K562 (cell line): ENCODE measurements around the gene PAX8. TPM values are rescaled to one million over a fixed set of nuclear protein-coding genes. Genes with fewer than 3 reads are reported as not detected.

Experiments used
- ATAC-seq: fragments of 200-7000 bp; cut with Tn5 transposase; 3 replicates; pipeline ENCODE4 v1.9.1; 2020; ENCODE audit warnings: moderate library complexity
- BruUV-seq: library from RNA; stranded (reverse); fragments of 400-500 nt; replicated peaks from 2 replicates; lab custom pipeline; 2021; lab: Mats Ljungman, UMichigan
- CTCF ChIA-PET: fragments of 300-600 bp; formaldehyde crosslinking; extraction: SDS; loops from one replicate; lab custom pipeline; 2021; ENCODE audit warnings: low intra/inter-chr PET ratio; lab: Yijun Ruan, JAX
- POLR2A ChIA-PET: fragments of 300-600, 350-650 bp; sonication (Branson Sonifier 250); formaldehyde crosslinking; extraction: SDS; loops from one replicate; lab custom pipeline; 2021; ENCODE audit warnings: antibody characterized with exemption, inconsistent platforms; lab: Yijun Ruan, JAX
- DNase-seq, 4 experiments: peaks; one replicate each; pipeline versions ENCODE4 v3.0.0 to v3.0.0-alpha.2; 2011 to 2018; ENCODE audit warnings: low spot score in 3 of 4, mixed read lengths in 3 of 4; ENCODE audit errors: extremely low read depth in 1 of 4
- FAIRE-seq: peaks from 2 replicates; lab custom pipeline; 2011; peaks lifted over from hg19 to GRCh38; lab: Jason Lieb, UNC
- H2AFZ ChIP-seq: 2 replicates; pipeline ENCODE4 v1.6.0; 2011; ENCODE audit warnings: low read depth, low read length, control low read depth, inconsistent platforms
- H3K27ac ChIP-seq: fragments of 200-600 bp; 3 replicates; pipeline ENCODE4 v1.8.0; 2011; ENCODE audit warnings: low read depth, mild to moderate bottlenecking, control low read depth, inconsistent platforms, low read length, moderate library complexity, mixed read lengths; ENCODE audit errors: extremely low read depth
- H3K27me3 ChIP-seq, 2 experiments: fragments of 300-600 bp in 1 of 2; 2 replicates in 1 of 2; 3 replicates in 1 of 2; pipeline versions ENCODE4 v1.6.0 to v1.8.0; 2011; ENCODE audit warnings: inconsistent platforms in 2 of 2, low read length in 2 of 2, mild to moderate bottlenecking in 1 of 2, mixed read lengths in 1 of 2, moderate library complexity in 1 of 2; ENCODE audit not compliant: control insufficient read depth in 2 of 2, insufficient read depth in 2 of 2
- H3K36me3 ChIP-seq: fragments of 300-600 bp; 3 replicates; pipeline ENCODE4 v1.8.0; 2011; ENCODE audit warnings: mild to moderate bottlenecking, low read length, inconsistent platforms; ENCODE audit not compliant: control insufficient read depth, insufficient read depth
- H3K4me1 ChIP-seq, 2 experiments: fragments of 200-600 bp in 1 of 2; replicated peaks in 1 of 2; 2 replicates in 1 of 2; 3 replicates in 1 of 2; pipeline versions ENCODE4 v1.5.1 to v1.8.0; 2011; ENCODE audit warnings: inconsistent platforms in 2 of 2, low read length in 2 of 2, mild to moderate bottlenecking in 1 of 2, mixed read lengths in 1 of 2, moderate library complexity in 1 of 2; ENCODE audit not compliant: control insufficient read depth in 2 of 2, insufficient read depth in 2 of 2
- H3K4me2 ChIP-seq: 2 replicates; pipeline ENCODE4 v1.6.1; 2011; ENCODE audit warnings: low read length, control low read depth, inconsistent platforms, mixed read lengths; ENCODE audit not compliant: insufficient read depth
- H3K4me3 ChIP-seq: fragments of 200-600 bp; sonication (generic), shearing (Covaris generic); 2 replicates; pipeline ENCODE4 v1.5.1; 2016; ENCODE audit warnings: control low read depth, inconsistent platforms
- H3K79me2 ChIP-seq: fragments of 200-600 bp; 3 replicates; pipeline ENCODE4 v1.8.0; 2011; ENCODE audit warnings: low read length, inconsistent platforms; ENCODE audit not compliant: control insufficient read depth, insufficient read depth
- H3K9ac ChIP-seq, 2 experiments: 2 replicates each; pipeline versions ENCODE4 v1.6.0 to v1.6.1; 2011; ENCODE audit warnings: low read depth in 2 of 2, low read length in 2 of 2, control low read depth in 1 of 2, inconsistent platforms in 1 of 2, mild to moderate bottlenecking in 1 of 2, mixed read lengths in 1 of 2; ENCODE audit not compliant: insufficient read depth in 1 of 2
- H3K9me1 ChIP-seq: one replicate; pipeline ENCODE4 v1.6.0; 2011; ENCODE audit warnings: inconsistent platforms, mild to moderate bottlenecking, low read length, moderate library complexity; ENCODE audit not compliant: control insufficient read depth, insufficient read depth
- H3K9me3 ChIP-seq: replicated peaks from 2 replicates; pipeline ENCODE4 v1.5.1; 2011; ENCODE audit warnings: low read depth, low read length, inconsistent platforms; ENCODE audit not compliant: control insufficient read depth, insufficient read depth
- H4K20me1 ChIP-seq: replicated peaks from 2 replicates; pipeline ENCODE4 v1.6.1; 2011; ENCODE audit warnings: low read length, inconsistent platforms, mixed read lengths; ENCODE audit not compliant: control insufficient read depth, insufficient read depth
- BHLHE40 ChIP-seq: IDR thresholded peaks from 2 replicates; pipeline ENCODE4 v1.6.1; 2011; ENCODE audit warnings: low read length, improper control_type of control experiment
- CEBPB ChIP-seq: fragments of 450-650 bp; IDR thresholded peaks from 2 replicates; pipeline ENCODE4 v1.6.1; 2016; ENCODE audit warnings: missing genetic modification characterization, missing compliant biosample characterization
- CHCHD3 ChIP-seq: fragments of 250-450 bp; sonication (Bioruptor Pico); IDR thresholded peaks from 2 replicates; pipeline ENCODE4 v2.1.2; 2022; ENCODE audit warnings: mild to moderate bottlenecking
- EZH2 ChIP-seq: IDR thresholded peaks from 2 replicates; pipeline ENCODE4 v1.6.1; 2012; ENCODE audit warnings: low read depth, mild to moderate bottlenecking, inconsistent platforms, low read length, borderline replicate concordance
- MAZ ChIP-seq, 2 experiments: fragments of 450-650 bp in 1 of 2; sonication (generic) in 1 of 2; formaldehyde crosslinking; IDR thresholded peaks in 1 of 2; conservative IDR thresholded peaks in 1 of 2; 2 replicates each; pipeline versions ENCODE4 v1.4.0 to v1.5.0; 2020; ENCODE audit warnings: mild to moderate bottlenecking in 1 of 2, missing genetic modification reagents in 1 of 2
- PRMT5 ChIP-seq: sonication (generic); formaldehyde crosslinking; IDR thresholded peaks from 2 replicates; pipeline ENCODE4 v1.5.0; 2020; ENCODE audit warnings: missing genetic modification reagents
- TEAD4 ChIP-seq, 2 experiments: sonication (generic) in 1 of 2; formaldehyde crosslinking in 1 of 2; IDR thresholded peaks; 2 replicates each; pipeline versions ENCODE4 v1.6.1 to v1.8.0; 2012 to 2022; ENCODE audit warnings: borderline replicate concordance in 1 of 2, inconsistent platforms in 1 of 2, low read length in 1 of 2, mild to moderate bottlenecking in 1 of 2, missing genetic modification reagents in 1 of 2
- ZBTB8A ChIP-seq: fragments of 450-650 bp; IDR thresholded peaks from 2 replicates; pipeline ENCODE4 v1.6.1; 2018; ENCODE audit warnings: mild to moderate bottlenecking, moderate library complexity; ENCODE audit not compliant: partially characterized antibody
- ZNF717 ChIP-seq: fragments of 250-450 bp; sonication (Bioruptor Pico); IDR thresholded peaks from 2 replicates; pipeline ENCODE4 v1.5.0; 2021
- WGBS: fragments of 100-300 bp; shearing (Covaris generic); methylation state at CpG from one replicate; pipeline ENCODE4 v1.1.6; 2016; ENCODE audit warnings: low coverage, mixed read lengths; ENCODE audit not compliant: insufficient coverage; ENCODE audit errors: missing lambda C conversion rate; 5-methylcytosine and 5-hydroxymethylcytosine counted together
- in situ Hi-C: fragments of 300-500 bp; cut with MboI; formaldehyde crosslinking; loops from 4 replicates; pipeline ENCODE4 v1.15.0; 2018; ENCODE audit warnings: inconsistent platforms, mixed read lengths
- intact Hi-C: fragments of 100-400 bp; cut with micrococcal nuclease; formaldehyde crosslinking; loops from 2 replicates; pipeline ENCODE4 v1.14.2; 2022
- polyA plus RNA-seq, 8 experiments: library from polyadenylated mRNA; depleted of rRNA in 4 of 8; stranded (reverse) in 5 of 8; unstranded in 3 of 8; fragments of >200 nt; fragmentation: Nextera tagmentation in 2 of 8; fragmentation: Illumina TruSeq in 1 of 8; extraction: Ambion mirVana in 2 of 8; extraction: Trizol in 1 of 8; gene quantifications; 2 replicates each; pipeline versions ENCODE4 v1.2.1 to v1.2.3, GENCODE V29; 2011 to 2014; ENCODE audit warnings: inconsistent platforms in 1 of 8, missing spikeins in 1 of 8
- total RNA-seq, 7 experiments: library from RNA; depleted of rRNA in 6 of 7; stranded (reverse); fragments of >200 nt in 6 of 7; fragmentation: Illumina TruSeq in 2 of 7; extraction: Trizol in 2 of 7; gene quantifications; 2 replicates each; pipeline versions ENCODE4 v1.2.1 to v1.2.3, GENCODE V29; 2011 to 2021; ENCODE audit warnings: low replicate concordance in 1 of 7
- TF ChIP-seq, protein P1 (sequence below): fragments of 450-650 bp; formaldehyde crosslinking; IDR thresholded peaks from 2 replicates; pipeline ENCODE4 v1.4.0; 2020; ENCODE audit warnings: mild to moderate bottlenecking

Gene PAX8
- total and polyA plus RNA-seq, 9 of the 15 experiments (the other 6 are each of a cell fraction or from before 2014, with no cell fraction given), result 0.13 to 2.1 (median 0.51) TPM

DNA sequence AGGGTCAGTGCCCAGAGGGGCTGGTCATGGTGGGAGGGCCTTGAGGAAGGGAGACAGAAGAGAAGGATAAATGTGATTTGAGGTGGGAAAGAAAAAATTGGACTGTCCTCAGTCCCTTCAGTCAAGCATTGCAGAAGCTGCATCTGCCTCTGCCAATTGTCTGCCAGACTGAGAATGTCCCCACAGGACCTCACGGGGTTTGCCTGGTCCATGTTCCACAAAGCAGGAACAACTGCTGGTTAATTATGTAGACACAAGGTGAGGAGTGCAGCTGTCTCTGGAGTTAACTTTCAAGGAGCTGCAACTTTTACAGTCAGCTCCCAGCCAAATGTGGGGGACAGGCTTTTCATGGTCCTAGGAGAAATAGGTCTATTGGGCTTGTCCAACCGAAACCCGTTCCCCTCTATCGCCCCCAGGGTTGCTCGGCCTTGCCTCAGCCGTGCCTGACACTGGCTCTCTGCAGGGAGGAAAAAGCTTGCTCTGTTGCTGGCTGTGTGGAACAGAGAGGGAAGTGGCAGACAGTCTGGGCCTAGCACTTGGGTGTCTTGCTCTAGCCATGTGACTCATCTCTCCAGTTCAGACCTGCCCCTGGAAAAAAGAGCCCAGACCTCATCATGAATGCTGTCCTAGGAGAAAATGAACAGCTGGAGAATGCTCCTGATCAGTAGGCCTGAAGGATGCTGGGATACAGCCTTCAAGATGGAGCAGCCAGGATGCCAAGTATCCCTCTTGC lies 31.1 kb upstream of the PAX8 start:
- Histone ChIP-seq H2AFZ (no peak overlapping the region), H3K9ac (no peak overlapping the region), H3K4me1 (no peaks in the 10 kb centered on the region), H3K79me2 (no peaks in the 10 kb centered on the region), H3K9me1 (no peaks in the 10 kb centered on the region), H3K36me3 (no peaks in the 10 kb centered on the region), H3K27ac (no peak overlapping the region), H3K4me3 (no peak overlapping the region), H3K4me2 (no peak overlapping the region), H4K20me1 (no peaks in the 10 kb centered on the region), H3K27me3 (peaks cover 0 to 29% of the 10 kb centered on the region in 2 experiments; a peak in 3 of 5 replicates), H3K9me3 (no peaks in the 10 kb centered on the region)
- ChIA-PET CTCF (no interaction called here), POLR2A (no interaction called here)
- FAIRE-seq, result no peak
- intact Hi-C loops, result no loop called here
- TF ChIP-seq PRMT5 (CRISPR knock-in tag), result no peak
- no peak for TF ChIP-seq BHLHE40
- TF ChIP-seq, protein P1, sequence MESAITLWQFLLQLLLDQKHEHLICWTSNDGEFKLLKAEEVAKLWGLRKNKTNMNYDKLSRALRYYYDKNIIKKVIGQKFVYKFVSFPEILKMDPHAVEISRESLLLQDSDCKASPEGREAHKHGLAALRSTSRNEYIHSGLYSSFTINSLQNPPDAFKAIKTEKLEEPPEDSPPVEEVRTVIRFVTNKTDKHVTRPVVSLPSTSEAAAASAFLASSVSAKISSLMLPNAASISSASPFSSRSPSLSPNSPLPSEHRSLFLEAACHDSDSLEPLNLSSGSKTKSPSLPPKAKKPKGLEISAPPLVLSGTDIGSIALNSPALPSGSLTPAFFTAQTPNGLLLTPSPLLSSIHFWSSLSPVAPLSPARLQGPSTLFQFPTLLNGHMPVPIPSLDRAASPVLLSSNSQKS (CRISPR knock-in tag), result no peak
- TF ChIP-seq EZH2, result no peak
- no peak for TF ChIP-seq MAZ (CRISPR knock-in tag; conservative IDR thresholded peaks at IDR 0.05 in 1 of 2, IDR thresholded peaks at IDR 0.05 in 1 of 2)
- TF ChIP-seq ZNF717 (CRISPR knock-in tag), result no peak
- no peak for TF ChIP-seq CEBPB (tag)
- no peak for TF ChIP-seq CHCHD3 (CRISPR knock-in tag)
- no peak for TF ChIP-seq ZBTB8A
- TF ChIP-seq TEAD4 (IDR thresholded peaks at IDR 0.05; ENCODE audit: low read length), result no peak
- no peak for TF ChIP-seq TEAD4 (CRISPR knock-in tag; IDR thresholded peaks at IDR 0.05; ENCODE audit: borderline replicate concordance)
- in situ Hi-C loops, result no loop called here
- DNase-seq, result no peak
- ATAC-seq, result no peak
- BruUV-seq, result no TSS peak
- 1% methylated on average over 6 of the region's 6 CpGs for WGBS
